Testis (tissue), 2 donors: ENCODE results near the gene SDF4.

Experiments used
- CTCF ChIP-seq, 3 experiments: fragments of 450-650 bp in 2 of 3; fragments of 200-600 bp in 1 of 3; sonication (generic) in 1 of 3; IDR thresholded peaks; one replicate each; pipeline ENCODE4 v1.5.1; 2016 to 2019; ENCODE audit warnings: antibody characterized with exemption in 3 of 3, mild to moderate bottlenecking in 2 of 3, moderate library complexity in 1 of 3
- POLR2A ChIP-seq: fragments of 450-650 bp; IDR thresholded peaks from one replicate; pipeline ENCODE4 v1.6.1; 2017; ENCODE audit warnings: antibody characterized with exemption, mild to moderate bottlenecking, moderate library complexity

DNA sequence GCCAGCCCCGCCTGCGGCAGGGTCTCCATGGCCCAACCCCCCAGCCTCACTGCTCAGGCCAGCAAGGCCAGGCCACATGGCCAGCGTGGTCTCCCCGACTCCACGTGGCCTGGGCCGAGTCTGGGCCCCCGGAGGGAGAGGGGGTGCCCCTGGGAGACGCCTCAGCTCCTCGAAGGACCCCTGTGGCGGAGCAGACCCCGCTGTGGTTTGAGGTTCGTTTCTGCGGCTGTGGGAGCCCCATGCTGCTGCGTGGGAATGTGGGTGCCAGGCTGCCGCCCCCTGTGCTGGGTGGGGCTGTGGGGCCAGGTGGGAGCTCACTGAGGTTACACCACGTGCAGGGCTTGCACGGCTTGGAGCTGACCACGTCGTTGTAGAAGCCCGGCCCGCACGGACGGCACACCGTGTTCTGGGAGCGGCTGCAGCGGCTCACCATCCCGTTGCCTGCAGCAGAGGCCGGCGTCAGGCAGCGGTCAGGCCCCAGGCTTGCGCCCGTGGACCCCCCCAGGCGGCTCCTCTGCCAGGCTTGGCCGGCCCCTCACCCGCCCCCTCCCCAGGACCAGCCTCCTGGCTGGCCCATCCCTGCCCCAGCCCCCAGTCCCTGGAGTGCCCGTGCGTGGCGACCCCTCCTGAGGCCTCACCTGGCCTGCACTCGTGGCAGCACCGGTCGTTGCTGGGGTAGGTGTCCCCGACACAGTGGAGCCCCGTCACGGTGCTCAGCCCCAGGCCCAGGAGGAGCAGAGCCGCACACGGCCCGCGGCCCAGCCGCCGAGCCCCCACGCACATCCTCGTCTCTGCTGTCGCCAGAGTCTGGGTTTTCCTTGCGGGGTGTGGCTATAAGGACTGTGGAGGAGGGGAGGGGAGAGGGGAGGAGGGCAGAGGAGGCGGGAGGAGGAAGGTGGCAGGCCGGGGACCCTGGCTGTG, 18.2 kb downstream of the SDF4 start, which contains the start of gene TNFRSF4:
- TF ChIP-seq POLR2A (no peak), CTCF (IDR thresholded peaks at IDR 0.05) (no peak)
